Activated CD4-positive, alpha-beta T cell treated with anti-CD3 and anti-CD28 coated beads, Interleukin-2, amount 50 U/mL, for 16 hours (primary cell): ENCODE results near the gene GNAQ.

Source experiments
- DNase-seq: peaks from one replicate; pipeline ENCODE4 v3.0.0-alpha.2; 2020

Gene GNAQ

DNA sequence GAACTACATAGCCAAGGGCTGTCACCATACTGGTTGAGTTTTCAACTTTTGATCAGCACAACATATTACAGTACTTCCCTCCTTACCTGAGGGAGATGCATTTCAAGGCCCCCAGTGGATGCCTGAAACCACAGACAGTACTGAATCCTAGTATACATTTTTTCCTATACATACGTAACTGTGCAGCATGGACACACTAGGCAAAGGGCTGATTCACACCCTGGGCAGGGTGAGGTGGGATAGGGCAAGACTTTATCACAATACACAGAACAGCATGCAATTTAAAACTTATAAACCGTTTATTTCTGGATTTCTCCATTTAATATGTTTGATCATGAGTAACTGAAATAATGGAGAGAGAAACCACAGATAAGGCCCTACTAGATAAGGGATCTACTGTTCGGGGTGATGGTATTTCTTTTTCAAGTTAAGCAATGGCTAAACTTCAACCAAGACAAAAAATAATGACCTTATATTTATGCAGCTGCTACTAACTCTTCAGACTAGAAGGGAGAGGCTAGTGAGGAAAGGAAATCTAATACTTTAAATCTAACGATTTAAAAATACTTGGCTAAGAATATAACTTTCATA is 196.6 kb downstream of the GNAQ start:
- no peak for DNase-seq

DNA sequence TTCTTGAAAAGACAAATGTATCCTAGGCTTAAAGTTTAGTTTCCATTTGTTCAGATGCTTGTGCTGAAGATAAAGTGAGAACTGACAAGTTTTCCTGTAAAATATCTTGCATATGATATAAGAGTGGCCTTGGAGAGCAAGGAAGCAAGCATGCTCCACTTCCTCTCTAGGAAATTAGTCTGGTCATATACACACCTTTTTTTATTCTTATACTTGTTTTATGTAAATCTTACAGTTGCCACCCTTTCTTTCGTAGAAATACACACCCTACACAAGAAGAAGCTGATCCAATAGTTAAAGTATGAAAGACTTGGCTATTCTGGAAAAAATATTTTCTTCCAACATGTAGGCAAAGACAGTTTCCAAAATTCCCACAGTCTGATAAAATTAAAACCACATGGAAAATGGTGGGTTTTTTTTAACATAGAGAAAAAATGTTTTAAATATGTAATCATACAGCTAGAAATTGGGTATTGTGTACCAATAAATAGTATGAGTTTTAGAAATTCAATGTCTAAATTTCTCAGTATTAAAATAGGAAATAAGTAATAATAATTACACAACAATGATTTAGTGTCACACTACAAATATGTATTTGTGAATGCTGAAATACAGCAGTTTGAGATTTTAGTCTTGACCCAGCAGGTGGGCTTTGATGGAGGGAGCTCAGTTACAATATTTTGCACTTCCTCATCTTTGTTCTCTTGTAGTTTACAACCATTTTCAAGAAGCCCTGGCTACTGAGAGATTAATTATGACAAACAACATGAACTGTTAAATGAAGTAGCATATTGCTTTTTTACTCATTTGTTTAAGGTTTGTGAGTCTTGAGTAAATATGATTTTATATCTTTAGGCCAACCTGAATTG is 197.8 kb downstream of the GNAQ start:
- no peak for DNase-seq

DNA sequence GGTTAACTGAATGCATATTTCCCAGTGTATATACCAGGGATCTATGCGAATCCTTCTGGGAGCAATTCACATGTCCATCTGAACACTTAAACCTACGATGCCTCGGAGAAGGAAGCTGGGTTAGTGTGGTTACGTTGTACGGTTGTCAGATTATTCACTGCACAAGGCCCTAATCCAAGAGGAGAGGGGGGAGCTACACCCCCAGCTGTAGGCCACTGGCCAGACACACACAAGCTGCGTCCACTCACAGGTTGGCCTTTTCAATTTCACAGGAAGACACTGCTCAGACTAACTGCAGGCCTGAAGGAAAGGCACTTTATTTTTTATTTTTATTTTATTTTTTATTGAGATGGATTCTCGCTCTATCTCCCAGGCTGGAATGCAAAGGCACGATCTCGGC is 199.0 kb downstream of the GNAQ start:
- no peak for DNase-seq

DNA sequence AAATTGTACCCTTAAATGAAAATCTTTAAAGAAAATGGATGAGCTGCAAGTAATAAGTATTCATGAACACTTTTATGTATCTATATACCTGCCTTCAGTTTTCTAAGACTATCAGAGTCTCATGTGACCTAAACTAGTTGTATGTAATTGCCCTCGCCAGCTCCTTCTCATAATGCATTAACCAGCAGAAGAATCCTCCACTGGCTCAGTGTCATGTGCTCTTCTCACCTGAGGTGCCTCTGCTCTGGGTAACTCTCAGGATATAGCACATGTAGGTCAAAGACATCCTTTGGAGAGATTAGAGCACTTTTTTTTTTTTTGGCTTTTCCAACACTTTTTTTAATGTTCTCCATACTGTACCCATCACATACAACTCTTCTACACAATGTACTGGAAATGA is 199.8 kb downstream of the GNAQ start:
- no peak for DNase-seq

DNA sequence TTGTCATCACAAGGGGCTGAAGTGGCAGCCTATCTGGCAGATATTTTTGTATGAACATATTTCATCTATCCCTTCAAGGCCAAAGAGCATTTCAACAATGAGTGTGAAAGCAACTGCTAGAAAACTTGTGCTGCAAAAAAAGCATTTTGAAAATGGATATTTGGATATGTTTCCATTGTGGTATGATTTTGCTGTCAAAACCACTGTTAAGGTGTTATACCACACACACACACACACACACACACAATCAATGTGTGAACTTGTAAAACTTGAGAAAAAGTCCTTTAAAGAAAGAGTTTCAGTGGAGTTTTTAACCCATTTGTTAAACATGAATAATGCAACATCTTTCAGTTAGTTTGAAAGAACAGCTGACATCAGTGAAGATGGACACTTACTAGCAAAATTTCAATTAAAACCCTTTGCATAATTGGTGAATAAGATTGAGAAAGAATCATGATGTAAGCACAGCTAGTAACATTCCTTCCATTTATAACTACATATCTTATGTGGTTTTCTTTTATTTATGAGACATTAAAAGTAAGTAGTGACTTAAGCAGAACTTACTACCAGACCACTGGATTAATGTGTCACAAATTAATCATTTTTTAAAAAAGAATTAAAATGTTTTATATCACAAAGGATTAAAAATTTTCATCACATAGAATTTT is 200.9 kb downstream of the GNAQ start:
- no peak for DNase-seq

DNA sequence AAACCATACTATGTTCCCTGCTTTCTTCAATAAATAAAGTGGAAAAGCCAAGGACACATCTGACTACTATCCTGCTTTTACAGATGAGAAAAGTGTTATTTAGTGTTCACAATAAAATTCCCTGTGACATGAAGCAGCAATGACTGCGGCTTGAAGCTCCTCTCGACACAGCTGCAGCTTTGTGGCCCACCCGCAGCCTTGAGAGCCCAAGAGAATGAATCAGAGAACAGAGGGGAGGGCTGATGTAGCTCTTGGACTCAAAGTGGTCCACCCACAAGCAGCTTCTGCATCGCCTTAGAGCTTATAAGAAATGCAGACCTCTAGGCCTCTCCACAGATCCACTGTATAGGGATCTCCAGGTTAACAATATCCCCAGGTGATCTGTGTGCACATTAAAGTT is 202.2 kb downstream of the GNAQ start:
- no peak for DNase-seq

DNA sequence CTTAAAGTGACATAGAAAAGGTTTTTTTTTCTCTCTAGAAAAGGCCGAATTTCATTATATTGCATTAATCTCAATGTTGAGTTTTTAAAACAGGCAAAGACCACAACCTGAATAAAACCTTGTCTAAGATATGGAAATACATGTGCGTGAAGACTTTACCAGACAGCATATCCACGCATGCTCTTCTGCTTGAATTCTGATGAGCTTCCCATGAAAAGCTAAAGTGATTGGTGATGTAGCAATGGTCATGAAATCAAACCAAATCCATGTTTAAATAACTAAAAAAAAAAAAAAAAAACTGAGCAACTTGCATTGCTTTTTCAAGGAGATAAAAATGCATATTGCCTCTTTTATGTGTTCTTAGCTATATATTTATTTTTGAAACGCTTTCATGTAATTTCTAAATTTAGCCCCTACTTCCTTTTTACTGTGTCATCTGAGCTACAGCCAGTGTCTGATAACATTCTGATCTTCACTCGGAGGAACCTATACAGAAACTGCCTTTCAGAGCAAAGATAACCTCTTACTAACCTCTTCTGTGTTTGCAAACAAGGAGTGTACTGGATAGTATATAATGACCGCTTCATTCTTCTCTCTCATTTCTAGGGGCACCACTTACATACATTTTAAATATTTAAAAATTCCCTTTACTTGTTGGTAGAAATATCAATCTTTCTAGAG is 204.4 kb downstream of the GNAQ start:
- DNase-seq = no peak

DNA sequence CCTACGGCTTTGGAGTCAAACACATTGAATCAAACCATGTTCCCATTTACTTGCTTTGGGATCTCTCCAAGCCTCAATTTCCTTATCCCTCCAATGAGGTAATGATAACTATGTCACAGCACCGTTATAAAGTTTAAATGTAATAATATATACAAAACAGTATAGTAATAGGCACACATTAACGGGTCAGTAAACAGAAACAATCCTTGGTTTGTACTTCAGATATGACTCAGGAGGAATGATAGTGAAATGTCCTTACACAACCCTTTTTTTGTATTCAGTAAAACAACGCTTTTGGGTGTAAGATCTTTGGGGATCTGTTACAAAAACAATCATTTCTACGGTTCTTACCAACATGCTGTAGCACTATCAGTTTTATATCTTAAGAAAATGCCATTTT is 205.0 kb downstream of the GNAQ start:
- no peak for DNase-seq

DNA sequence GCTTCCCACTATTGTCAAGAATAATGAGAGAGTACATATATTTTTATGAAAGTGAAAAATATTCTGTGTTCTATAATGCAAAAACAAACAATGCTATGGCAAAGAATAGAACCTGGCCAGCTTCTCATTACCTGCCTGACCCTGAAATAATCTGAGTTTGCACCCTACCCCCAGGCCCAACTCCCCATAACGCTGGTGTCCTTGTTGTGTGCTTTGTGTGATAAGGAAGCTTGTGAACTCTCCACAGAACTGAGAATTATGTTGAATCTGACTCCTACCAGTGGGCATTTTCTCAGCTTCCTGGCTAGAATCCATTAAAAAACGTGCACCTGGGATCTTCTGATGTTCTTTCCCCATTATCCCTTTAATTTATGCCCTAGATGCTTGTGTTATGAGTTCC is 205.5 kb downstream of the GNAQ start:
- DNase-seq = no peak

DNA sequence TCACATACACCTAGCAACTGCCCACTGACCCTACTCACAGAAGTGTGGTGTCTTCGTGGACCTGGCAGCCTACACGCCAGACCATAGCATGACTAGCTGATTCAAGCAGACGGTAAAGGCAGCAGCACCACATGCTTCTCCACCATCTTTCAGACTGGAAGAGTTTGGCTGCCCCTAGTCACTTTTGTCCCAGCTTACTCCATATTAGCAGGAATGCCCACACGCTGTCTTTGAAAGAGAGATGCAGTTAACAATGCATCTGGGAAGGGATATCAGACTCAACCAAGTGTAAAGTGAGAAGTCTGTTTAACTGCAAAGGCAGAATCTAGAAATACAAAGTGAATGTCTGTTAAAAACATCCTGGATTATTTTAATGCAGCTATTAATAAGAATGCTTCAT is 206.2 kb downstream of the GNAQ start:
- no peak for DNase-seq

DNA sequence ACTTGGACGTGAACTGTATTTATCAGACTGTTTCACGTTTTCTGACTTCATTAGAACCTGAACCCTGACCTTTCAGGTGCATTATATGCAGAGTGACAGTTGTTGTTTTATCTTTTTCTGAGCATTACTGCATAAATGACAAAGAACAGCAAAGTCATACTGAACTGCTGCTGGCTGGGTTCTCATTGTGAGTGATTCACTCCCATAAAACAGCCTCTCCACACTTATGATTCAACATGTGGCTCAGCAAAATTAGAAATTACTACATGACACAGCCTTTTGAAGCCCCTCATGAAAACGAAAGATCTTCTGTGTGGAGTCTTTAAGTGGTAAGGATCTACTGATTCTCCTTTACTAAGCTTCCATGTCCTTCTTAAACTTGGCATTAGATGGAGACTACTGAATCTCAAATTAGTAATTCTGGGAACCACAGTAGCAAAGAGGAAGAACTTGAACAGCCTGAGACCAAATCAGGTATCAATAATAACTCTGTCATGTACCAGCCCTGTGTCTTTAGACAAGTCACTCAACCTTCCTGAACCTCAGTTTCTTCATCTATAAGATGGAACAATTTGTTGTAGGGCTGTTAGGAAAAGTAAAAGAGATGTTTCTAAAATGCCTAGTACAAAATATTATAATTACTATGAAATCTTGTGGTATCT is 211.2 kb downstream of the GNAQ start:
- DNase-seq = peak; percentile 64

DNA sequence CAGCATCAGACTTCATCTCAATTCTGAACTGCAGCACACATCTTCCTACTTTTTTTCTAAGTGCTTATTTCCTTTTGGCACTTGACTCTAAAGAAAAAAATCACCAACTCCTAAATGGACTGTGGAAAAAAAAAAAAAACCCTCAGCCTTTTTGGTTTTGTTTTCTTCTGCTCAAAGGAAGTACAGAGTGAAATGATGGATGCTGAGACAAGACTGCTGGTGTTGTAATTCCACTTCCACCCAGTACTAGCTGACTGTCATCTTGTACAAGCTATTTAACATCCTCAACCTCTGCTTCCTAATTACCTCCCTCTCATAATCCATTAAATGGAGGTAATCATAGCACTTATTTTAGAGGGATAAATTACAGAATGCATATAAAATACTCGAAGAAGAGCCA is 212.0 kb downstream of the GNAQ start:
- DNase-seq = peak; percentile 29

DNA sequence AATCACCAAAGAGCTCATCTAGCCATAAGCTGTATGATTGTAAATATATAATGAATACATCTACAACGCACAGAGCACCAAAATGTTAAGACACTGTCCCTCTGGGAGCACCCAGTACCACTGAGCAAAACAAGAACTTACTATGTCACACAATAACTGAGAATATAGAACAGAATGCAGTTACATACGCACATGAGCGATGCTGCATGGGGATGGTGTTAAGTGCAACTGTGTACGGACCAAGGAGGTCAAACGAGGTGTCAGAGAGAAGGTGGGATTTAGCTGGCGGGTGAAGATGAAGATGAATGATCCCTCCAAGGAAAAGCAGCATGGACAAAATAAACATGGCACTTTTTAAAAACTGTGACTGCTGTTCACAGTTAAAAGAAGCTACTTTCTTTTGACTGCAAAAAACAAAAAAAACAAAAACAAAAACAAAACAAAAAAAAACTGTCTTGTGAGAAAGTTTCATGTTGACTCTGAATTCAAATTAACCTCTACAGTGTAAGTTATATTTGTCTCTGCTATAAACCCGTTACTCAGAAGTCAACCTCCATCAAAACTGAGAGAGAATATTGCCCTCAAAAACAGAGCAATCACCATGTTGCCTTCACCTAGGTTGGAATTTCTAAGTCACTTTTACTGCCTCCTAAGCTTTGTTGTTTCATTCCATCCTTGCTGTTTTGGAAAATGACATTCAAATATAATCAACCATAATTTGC is 213.9 kb downstream of the GNAQ start:
- DNase-seq = no peak

DNA sequence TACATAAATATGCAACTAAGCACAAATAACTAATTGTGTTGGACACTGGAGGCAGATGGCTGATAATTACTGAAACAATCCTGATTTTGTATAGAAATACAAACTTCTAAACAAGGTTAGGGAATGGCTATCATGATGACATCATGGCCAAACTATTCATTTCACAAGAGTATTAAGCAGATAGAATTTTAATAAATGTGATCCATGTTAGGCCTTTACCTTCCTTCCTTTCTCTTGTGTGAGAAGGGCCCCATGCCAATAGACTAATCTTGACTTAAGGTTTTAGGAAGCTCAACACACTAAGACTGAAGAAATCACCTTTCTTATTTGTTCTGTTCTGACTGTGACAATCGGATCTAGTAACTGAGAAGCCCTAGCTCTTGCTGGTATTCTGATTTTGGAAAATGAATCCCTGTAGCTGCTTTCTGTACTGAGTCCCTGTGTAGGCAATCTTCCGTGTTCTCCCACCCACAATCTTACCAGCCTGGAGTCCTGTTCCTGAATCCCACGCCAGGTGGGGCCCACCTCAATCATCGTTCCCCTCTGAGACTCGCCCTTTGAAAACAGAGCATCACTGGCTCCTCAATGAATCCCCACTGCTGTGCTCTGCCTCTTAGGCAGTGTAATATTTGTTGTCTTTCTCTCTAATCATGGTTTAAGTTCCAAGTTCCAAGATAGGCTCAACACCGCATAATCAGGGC is 214.8 kb downstream of the GNAQ start:
- no peak for DNase-seq

DNA sequence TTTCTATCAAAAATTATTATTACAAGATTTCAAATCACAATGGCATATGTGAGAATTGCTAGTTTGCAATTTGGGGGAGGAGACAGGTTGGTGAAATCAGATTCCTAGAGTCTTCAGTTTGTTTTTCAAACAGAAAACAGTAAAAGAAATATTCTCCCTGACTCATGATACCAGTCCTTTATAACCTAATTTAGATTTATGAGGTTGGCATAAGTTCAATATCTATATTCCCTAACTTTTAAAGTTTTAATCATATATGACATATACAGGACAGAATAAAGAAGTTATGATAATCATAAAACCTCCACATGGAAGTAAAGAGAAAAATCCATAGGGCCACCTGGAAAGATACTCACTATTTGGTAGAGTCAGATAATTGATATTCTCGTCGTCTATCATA is 216.4 kb downstream of the GNAQ start:
- DNase-seq = no peak

DNA sequence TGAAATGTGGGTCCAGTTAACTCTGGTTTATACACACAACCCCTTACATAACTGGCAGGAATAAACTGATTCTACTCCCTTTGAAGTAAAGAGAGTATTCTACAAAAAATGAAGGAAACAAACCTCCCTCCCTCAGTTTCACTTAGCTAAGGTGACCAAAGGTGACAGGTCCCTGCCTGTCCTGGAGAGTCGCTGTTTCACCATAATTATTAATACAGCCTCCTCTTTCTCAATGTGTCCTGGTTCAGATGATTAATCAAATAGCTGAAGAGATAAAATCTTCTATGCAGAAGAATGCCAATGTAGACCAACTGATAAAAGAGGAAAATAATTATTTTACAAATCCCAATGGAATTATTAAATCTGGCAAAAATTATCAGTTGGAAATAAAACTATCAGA is 219.8 kb downstream of the GNAQ start:
- no peak for DNase-seq

DNA sequence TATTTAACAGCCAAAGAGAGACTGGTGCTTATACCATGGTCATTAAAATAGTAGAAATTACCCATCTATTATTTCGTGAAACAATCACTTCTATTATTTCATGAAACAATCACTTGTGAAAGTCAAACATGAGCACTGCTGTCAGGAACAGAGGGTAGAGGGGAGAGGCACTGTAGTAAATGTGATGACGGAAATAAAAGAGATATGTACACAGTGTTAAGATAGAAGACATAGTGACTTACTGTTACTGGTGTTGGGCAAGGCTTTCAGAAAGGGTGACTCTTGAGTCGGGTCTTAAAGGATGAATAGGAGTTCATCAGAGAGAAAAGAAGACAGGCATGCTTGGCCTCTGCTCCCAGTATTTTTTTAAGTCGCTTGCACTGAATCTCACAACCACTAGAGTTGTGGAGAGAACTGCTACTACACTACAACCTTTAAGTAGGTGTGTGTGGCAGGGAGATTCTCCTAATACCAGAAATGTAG is 220.9 kb downstream of the GNAQ start:
- DNase-seq = no peak

DNA sequence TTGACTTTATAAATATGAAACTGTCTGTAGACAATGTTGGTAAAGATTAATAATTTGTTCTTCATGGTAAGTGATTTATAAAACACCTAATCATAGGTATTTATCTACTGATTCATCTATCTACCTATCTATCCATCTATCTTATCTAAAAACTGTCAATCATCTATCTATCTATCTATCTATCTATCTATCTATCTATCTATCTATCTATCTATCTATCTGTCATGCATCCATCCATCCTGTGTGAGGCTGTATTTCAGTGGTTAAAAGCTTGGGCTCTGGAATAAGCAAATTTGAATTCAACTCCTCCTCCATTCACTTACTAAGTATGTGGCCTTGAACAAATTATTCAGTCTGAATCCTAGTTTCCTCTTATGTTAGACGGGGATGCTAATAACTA is 221.6 kb downstream of the GNAQ start:
- no peak for DNase-seq

DNA sequence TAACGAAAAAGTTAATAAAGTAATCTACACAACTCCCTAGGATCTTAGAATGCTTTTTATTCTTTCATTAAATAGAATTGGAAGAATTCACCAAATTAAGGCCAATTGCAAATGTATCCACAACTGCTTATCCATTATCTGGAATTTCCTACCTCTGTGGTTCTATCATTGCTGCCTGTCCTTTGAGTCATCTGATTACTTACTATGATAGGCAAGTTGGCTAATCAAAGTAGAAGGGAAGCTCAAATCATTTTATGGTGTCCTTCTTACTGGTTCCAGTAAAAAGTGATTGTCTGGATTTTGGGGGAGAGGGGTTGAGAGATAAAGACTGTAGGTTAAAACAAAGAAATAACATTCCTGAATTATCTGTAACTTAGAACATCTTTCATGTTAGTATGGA is 222.1 kb downstream of the GNAQ start:
- no peak for DNase-seq

DNA sequence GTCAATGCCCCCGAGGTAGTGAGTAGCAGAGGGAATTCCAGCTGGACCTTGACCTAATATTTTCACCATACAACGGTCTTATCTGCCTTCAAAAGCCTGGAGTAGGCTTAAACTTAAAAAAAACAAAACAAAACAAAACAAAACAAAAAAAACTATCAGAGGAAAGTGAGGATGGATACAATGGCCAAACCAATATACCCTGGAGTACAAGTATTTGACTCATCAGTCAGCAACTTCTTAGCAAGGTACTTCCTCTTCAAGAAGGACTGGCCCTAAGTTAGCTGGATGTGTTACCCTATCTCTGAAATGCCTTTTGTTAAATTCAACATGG is 222.9 kb downstream of the GNAQ start:
- DNase-seq = no peak

DNA sequence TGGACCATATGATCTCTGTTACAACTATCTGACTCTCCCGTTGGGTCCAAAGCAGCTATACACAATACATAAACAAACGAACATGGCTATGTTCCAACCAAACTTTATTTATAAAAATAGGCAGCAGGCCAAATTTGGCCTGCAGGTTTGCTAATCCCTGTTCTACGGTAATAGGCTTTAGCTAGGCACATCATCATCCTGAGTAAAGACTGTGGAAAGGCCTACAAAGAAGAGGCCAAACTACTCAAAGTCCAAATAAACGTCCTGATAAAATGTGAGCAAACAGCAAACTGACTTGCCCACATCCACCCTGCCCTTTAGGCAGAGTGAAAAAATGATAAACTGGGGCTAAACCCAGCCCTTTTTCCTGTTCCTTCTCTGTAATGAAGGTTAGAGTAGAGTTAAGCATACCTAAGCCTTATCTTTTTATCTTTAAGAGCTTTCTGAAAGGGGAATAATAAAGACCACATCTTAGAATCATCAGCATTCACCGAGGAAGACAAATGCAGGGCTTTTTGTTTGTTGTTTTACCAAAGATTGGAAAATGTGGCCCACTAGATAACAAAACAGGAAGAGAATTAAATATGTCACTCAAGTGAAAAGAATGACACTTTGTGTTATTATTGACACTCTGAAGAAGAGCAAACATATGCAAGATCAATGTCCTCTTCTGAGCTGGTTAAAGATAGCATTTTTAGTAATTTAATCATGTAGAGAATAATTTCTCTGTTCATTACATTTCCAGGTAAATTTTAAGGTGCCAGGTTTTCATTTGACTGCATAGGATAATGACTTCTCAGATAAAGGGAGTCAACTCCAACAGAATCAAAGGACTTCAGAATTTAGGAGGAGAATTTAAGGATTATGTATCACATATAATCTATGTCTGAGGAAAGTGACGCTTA is 223.5 kb downstream of the GNAQ start:
- DNase-seq = no peak
